KG1 (cell line): ENCODE measurements around the gene PEX10.

ENCODE experiments used
- DNase-seq: peaks from one replicate; lab custom pipeline; 2025; lab: John Stamatoyannopoulos, UW

Gene PEX10

DNA sequence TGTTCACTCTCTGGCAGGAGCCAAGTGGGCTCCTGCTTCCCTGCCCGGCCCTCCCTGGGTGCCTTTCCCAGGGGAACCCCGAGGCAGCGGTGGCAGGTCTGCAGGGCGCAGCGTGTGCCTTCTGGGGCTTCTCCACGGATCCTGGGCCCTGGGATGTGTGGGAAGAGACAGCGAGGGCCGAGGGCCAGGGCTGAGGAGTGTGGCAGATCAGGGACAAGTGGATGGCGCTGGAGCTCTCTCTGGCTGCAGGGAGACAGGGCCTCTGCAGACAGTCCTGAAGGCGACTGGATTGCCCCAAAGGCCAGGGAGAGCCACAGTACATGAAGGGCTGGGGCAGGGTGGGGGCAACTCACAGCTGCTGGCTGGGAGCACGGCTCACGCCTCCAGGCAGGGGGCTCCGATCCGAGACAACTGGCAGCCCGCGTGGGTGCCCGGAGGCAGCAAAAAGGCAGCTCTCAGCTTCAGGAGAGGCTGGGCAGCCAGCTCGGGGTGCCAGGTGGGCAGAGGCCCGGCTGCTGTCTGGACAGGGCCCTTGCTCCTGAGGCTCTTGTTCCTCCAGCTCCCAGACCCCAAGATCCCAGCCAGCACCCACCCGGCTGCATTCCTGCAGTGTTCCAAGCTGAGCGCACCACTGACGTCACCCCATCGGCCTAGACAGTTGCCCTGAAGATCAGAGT lies 37.0 kb downstream of the PEX10 start:
- DNase-seq: no peak

DNA sequence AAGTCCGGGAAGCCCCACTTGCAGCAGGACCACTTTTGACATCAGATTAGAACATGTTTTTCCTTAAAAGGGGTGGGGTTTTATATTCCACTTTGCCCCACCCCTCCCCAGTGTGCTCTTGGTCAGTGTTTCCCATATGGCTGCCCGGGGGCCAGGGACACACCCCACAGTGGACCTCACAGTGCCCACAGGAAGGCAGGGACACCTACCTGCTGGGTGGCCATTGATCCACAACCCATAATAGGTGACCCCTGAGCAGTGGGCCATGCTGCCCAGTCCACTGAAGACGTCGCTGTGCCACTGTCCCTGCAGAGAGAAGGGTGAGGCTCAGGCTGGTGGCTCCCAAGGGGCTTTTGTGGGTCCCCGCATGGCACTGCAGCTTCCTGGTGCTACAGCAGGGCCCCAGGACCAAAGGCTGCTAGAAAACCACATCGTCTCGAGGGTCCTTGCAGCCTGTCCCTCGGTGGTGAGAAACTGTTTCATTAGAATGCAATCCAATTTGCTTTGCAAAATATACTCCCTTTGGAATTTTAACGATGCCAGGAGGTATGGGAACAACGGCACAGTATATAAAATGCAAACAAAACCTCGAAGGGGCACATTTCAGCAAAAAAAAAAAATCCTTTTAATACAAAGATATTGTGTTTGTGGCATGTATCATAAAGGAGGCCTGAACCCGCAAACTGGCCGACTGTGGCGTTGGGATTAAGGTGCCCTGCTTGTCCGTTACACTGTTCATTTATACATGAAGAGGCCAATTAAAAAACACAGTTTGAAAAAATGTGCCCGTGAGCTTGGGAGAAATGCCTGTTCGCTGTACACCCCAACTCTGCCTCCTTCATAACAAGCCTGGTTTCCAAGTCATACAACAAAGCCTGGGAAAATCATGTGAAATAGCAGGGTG lies 37.9 kb downstream of the PEX10 start:
- no peak for DNase-seq

DNA sequence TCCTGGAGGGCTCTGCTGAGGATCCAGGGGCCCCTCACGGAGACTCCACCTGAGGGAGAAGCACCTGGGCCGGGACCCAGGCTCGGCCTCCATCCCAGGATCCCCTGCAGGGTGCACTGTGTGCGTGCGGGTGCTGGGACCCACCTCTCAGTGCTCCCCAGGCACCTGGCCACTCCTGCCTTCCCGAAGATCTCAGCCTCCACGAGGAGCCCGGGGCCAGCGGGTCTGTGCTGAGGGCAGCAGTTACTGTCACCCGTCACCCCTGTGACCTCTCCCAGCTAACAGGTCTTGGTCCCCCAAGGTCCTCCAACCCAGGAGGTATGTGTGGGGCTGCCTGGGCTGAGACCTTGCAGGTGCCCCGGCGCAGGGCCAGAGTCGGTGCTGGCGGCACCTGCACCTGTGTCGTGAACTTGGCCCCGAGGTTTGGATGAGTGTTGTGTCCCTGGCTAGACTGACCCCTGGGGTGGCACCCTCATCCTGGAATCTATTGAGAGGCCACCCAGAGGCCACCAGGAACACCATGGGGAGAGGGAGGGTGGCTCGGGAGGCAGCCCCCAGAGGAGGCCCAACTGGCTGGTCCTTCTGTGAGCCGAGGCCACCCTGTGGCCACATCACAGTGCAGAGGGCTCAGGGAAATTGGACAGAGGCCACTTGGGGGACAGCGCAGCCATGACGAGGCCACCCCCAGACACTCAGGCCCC lies 38.7 kb downstream of the PEX10 start:
- no peak for DNase-seq

DNA sequence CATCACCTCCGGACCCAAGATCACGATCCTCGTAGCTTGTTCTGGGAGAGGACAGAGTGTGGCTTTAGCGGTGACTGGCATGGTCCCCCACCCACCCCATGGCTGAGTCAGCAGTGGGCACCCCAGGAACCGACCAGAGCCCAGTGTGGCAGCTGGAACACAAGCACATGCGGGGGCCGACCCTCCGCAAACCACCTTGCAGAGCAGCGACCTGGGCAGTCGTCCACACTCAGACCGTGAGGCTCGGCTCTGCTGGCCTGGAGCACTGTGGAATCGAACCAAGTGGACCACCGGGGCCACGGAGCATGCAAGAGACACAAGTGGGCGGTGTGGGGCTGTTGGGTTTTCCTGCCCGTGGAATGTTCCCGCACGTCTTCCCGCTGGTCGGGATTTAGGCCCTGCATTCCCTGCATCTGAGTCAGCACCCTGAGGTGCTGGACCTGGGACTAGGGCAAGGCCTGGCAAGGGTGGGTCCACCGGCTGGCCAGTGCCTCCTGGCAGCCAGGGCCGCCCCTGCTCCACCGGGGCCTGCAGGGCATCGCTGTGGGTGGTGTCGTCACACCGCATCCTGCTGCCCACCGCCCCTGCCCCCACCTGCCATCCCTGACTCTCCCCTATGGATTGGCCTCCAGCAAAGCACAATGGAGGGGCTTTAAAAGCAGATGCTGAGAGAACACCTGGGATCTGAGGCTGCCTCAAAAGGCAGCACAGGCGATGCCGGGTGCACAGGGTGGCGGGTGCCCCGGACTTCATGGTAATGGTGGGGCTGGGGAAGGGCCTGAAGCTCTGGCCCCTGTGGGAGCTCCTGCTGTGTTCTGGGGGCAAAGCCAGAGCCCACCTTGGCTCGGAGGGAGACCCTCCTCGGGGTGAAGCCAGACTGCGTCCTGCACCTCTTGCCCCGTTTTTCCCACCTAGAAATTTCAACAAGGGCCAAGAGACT lies 39.5 kb downstream of the PEX10 start:
- DNase-seq: no peak

DNA sequence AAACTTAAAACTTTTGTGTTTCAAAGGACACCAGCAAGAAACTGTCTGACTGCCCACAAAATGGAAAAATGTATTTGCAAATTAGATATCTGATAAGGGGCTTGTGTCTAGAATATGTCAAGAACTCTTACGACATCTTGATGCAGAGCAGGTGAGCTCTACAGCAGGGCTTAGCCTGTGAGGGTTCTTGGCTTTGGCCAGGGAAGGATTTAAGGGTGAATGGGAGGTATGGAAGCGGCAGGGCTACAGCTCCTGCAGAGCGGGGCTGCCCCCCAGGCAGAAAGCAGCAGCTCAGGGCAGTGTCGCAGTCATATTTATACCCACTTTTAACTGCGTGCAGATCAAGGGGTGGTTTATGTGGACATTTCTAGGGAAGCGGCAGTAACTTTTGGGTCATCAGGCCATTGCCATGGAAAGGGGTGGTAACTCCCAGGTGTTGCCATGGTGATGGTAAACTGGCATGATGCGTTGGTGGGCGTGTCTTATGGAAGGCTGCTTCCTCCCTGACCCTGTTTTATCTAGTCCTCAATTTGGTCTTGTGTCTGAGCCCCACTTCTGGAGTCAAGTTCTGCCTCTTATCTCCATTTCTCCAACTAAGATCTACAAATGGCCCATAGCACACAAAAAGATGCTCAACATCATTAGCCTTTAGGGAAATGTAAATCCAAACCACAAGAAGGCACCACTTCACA lies 44.2 kb downstream of the PEX10 start:
- no peak for DNase-seq

DNA sequence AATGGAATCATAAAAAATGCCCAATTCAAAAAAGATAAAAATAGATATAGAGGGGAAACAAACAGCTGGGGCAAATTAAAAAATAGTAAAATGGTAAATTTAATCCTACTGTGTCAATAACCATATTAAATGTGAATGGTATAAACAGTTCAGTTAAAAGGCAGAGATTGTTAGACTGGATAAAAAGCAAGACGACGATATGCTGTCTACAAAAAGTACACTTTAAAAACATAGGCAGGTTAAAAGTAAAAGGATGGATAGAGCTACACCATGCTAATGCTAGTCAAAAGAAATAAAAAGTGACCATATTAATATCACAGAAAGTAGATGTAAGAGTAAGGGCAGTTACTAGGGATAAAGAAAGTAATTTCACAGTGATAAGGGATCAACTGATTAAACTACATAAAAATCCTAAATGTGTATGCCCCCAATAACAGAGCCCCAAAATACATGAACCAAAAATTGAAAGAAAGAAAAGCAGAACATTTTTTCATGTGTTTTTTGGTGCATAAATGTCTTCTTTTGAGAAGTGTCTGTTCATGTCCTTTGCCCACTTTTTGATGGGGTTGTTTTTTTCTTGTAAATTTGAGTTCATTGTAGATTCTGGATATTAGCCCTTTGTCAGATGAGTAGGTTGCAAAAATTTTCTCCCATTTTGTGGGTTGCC lies 48.4 kb downstream of the PEX10 start:
- no peak for DNase-seq

DNA sequence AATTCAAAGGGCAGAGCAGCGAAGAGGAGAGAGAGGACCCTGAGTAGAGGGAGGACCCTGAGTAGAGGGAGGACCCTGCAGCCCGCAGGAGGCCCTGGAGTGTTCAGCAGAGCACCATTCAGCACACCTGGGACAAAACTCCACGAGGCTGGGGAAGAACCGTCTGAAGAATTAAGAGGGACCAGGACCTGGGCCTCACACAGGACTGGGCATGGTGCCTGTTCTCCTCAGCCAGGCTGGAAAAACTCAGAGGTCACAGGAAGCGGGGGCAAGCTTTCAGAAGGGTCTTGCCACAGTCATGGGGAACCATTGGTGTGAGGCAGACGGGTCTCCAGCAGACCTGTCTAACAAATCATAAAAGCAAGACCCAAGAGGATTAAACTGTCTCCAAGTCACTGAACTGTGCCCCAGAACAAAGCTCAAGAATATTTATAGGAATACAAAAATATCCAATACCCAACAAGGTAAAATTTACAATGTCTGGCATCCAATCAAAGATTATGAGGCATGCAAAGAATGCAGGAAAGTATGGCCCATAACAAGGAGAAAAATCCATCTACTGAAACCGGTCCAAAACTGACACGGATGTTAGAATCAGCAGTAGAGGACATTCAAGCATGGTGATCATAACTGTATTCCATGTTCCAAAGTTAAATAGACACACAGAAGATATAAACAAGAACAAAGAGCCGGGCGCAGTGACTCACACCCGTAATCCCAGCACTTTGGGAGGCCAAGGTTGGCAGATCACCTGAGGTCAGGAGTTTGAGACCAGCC lies 51.6 kb downstream of the PEX10 start:
- DNase-seq: no peak

DNA sequence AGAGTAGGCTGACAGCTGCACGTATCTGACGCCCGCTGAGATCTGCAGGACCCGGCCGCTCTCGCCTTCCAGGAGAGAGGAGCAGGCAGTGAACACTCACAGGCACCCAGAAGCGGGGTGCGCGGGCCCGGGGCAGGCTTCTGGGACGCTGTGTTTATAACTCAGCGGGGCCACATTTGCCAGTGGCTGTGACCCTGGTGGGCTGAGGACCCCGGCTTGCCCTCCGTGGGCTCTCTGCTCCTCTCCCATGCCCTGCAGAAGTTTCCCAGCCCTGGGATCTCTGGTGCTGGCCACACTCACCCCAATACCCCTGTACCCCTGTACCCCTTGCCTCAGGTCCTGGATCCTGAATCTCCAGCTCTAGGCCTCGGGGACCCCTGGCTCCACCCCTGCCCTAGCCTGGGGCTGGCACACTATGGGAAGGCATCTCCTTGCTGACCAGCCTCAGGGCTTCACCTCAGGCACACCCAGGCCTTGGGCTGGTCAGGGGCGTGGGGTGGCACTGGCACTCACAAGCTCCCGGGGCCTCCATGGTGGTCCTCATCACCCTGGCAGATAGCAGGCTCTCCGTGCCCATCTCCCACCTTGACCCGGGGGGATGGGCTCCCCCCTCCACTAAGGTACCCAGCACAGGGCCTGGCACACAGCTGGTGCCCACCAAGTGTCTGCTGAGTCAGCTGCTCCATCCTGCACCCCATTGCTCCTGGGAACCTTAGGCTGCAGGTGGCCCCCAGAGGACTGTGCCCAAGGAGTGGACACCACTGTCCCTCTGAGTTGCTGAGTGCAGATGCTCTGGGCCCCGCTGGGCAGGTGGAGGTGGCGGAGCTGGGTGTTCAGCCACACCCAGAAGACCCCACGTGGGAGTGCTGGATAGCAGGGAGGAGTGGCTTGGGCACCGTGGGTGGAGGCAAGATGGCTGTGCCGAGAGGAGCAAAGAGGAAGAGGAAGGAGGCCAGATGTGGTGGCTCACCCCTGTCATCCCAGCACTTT lies 53.4 kb downstream of the PEX10 start:
- no peak for DNase-seq

DNA sequence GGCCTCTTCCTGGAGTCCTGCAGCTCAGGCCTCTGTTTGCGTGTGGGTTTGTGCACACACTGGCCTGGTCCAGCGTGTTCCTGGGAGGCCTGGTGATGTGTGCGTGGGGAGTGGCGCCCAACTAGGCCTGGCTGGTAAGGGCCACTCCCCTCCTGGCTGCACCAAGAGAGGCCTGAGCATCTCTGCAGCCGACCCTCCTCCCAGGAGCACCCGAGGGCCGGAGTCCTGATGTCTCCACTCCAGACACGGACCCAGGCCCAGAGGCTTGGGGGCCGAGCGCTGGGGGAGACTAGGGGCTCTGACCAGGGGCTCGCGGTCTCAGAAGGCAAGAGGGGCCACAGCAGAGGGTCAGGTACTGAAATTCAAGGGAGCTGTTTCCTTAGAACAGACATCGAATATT lies 54.3 kb downstream of the PEX10 start:
- no peak for DNase-seq

DNA sequence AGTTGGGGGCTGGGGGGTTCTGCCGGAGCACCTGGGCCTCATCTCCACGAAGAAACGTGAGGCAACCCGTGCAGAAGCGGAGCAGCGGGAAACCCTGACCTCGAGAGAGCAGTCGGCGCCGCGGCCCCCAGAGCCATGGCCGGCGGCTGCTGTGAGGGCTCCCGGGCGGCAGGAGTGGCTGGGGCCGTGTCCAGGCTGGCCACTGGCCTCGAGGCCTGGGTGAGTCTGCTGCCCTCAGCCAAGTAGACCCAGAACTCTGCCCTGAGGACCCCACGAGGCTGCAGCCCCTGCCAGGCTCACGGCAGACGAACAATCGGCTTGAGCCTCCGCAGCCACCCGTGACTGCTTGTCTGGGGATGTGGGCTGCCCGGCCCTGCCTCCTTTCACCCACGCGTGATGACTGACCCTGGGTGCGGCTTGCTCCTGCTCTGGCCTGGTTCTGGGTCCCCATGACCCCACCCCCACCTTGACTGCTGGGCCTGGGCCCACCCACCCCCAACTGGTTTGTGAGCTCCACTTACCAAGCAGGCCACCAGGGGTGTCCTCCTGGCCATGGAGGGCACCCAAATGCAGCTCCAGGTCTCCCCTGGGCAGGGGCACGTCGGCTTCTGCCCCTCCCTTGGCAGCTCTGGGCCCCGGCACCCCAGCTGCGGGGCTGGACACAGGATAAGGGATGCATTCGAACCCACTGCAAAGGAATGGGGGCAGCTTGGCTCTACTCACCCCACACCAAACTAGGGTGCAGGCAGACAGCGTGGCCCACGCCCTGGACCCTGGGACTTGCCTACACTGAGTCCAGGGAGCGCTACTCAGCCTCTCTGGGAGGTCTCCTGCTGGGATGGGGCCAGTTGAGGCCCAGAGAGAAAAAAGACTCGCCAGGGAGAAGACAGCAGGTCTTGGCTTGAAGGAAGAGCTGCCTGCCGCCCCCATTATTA lies 55.2 kb downstream of the PEX10 start:
- DNase-seq: no peak

DNA sequence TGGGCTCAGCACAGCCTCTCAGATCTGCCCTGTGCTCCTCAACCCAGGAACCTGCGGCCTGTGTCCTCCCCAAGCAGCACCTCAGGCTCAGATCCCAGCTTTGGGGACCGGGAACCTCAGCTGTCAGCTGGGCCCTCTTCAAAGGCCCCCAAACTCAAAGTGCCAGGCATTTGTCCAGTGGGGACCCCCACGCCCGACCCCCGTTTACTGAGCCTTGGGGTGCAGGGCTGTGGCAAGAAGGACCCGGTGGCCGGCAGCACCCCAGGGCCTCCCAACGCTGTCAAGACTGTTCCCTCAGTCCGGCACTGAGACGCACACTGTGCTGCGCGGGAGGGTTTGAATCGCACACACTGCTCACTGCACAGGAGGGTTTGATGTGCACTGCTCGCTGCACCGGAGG lies 56.0 kb downstream of the PEX10 start:
- DNase-seq: no peak

DNA sequence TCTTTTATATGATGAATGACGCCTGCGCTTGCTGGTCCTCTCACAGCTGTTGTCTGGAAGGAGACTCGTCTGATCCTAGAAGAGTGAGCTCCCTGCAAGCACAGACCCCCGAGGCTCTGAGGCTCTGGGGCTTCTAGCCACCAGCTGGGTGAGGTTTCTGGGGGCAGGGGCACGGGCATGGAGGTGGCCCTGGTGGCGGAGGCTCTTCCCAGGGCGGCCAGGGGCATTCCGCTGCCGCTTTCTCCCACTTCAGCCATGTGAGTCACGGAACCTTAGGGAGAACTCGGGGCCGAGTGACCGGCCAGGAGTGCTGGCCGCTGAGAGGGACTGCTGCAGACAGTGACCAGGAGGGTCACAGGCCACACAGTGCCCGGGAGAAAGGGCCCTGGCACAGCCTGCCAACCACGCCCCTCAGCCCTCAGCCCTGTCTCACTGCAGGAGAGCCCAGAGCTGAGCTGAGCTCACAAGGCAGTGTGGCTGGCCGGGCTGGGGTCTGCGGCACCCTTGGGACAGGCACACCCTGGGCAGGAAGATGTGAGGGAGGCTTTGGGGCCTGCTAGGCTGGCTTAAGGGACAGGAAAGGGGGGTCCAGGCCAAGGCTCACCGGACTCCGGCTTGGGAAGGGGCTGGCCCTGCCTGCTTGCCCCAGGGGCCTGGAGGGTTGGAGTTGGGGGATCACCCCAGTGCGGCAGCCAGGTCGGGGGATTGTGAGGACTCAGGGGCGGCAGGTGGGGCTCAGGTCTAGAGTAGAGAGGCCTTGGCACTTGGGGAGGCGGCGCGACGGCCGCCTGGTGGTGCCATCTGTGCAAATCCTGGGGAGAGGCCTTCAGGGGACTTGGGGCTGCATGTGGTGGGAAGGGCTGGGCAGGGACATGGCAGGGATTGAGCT lies 56.7 kb downstream of the PEX10 start:
- no peak for DNase-seq

DNA sequence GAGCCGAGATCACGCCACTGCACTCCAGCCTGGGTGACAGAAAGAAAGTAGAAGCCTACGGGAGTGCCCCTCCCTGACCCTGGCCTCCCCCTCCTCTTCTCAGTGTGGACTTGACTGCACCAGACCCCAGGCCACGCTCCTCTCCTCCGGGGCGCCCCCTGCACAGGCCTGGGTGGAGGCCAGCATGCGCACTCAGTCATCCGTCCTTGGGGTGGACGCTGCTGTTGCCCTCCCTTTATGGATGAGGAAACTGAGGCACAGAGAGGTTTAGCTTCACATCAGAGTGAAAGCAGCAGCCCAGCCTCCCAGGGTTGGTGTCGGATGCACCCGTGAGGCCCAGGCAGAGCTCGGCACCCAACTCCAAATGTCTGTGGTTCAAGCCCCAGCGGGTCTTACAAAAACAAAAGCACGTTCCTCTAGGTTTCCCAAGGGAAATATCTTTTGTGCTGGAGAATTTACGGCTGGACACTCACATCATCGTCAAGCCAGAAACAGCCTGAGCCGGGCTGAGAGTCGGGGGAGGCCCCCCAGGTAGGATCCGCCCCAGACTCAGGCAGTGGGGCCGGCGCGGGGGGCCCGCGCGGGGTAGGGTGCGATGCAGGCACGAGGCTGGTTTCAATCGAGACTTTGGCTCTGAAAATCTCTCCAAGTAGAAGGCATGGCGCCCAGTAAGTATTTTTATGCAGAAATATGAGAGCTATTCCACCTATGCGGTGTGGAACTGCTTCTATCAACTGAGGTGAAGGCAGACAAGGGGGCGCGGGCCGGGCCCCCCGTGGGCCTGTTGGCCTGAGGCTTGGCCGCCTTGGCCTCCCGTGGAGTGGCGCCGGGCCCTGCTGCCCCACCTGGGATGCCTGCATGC lies 57.6 kb downstream of the PEX10 start:
- DNase-seq: no peak
